Neural cell (in vitro differentiated cells): Measurements from ENCODE around the gene STARD5. TPM values are rescaled to one million over a fixed set of nuclear protein-coding genes. Genes with fewer than 3 reads are reported as not detected.

Experiments
- polyA plus RNA-seq: library from polyadenylated mRNA; depleted of rRNA; stranded (reverse); fragments of >200 nt; gene quantifications from 2 replicates; pipeline ENCODE4 v1.2.3, GENCODE V29; 2014

Gene STARD5
- polyA plus RNA-seq, 1 donor from 2014 or later = 0.76 TPM

Other genes with a start within 250 kb of the STARD5 start
- gene CFAP161, start 189.9 kb downstream of the STARD5 start, polyA plus RNA-seq = not detected in 2 replicates
- not detected in 2 replicates for gene IL16, start 127.3 kb downstream of the STARD5 start, polyA plus RNA-seq
- not detected in 2 replicates for gene TMC3, start 50.1 kb upstream of the STARD5 start, polyA plus RNA-seq